Activated naive CD4-positive, alpha-beta T cell treated with anti-CD3 and anti-CD28 coated beads for 36 hours (primary cell): ENCODE results near the gene RPL22. TPM values are rescaled to one million over a fixed set of nuclear protein-coding genes. Genes with fewer than 3 reads are reported as not detected.

Experiments
- CTCF ChIA-PET: fragments of 350-600 bp; sonication (Branson Sonifier 250); formaldehyde crosslinking; loops from one replicate; lab custom pipeline; 2021; ENCODE audit warnings: antibody characterized with exemption; lab: Charles Lee
- DNase-seq: peaks from one replicate; pipeline ENCODE4 v3.0.0-alpha.2; 2020
- H3K27ac Mint-ChIP-seq: one replicate; pipeline ENCODE4 v1.8.0; 2021; ENCODE audit warnings: mild to moderate bottlenecking, mixed read lengths
- H3K27me3 Mint-ChIP-seq: one replicate; pipeline ENCODE4 v1.8.0; 2021; ENCODE audit warnings: low read depth, mixed read lengths
- H3K36me3 Mint-ChIP-seq: one replicate; pipeline ENCODE4 v1.8.0; 2021; ENCODE audit warnings: low read depth, mixed read lengths
- H3K4me1 Mint-ChIP-seq: one replicate; pipeline ENCODE4 v1.8.0; 2021; ENCODE audit warnings: low read depth, mixed read lengths
- H3K4me3 Mint-ChIP-seq: one replicate; pipeline ENCODE4 v1.8.0; 2021; ENCODE audit warnings: mild to moderate bottlenecking, moderate library complexity, mixed read lengths
- H3K9me3 Mint-ChIP-seq: one replicate; pipeline ENCODE4 v1.8.0; 2021; ENCODE audit warnings: mixed read lengths
- intact Hi-C: fragments of 100-400 bp; cut with micrococcal nuclease; formaldehyde crosslinking; loops from one replicate; pipeline ENCODE4 v1.15.1; 2023
- total RNA-seq, 2 experiments: library from RNA; stranded (reverse); gene quantifications; one replicate each; pipeline ENCODE4 v1.2.3, GENCODE V29; 2021

RPL22 gene
- total RNA-seq, 2 experiments from 2014 or later: 507 to 553 TPM

- H3K27ac Mint-ChIP-seq: no peak overlapping the region
- no peak overlapping the region for H3K4me3 Mint-ChIP-seq
- CTCF ChIA-PET: interaction anchor here (0.9 to 1.3 kb wide), 2 partner anchors 8 to 21 kb away, joined by 3 to 4 read pairs; no protein-coding TSS in a partner anchor
- no peaks in the 10 kb centered on the region for H3K36me3 Mint-ChIP-seq
- H3K4me1 Mint-ChIP-seq: peaks cover 18% of the 10 kb centered on the region
- DNase-seq: no peak
- H3K9me3 Mint-ChIP-seq: no peaks in the 10 kb centered on the region
- H3K27me3 Mint-ChIP-seq: peaks cover 39% of the 10 kb centered on the region
- intact Hi-C loops: no loop called here
Measured at GRCh38 chr1:6177681-6178380, 21.6 kb downstream of the RPL22 start.

- Mint-ChIP-seq H3K27ac (no peak overlapping the region), H3K4me1 (peaks cover 16% of the 10 kb centered on the region), H3K27me3 (peaks cover 36% of the 10 kb centered on the region), H3K36me3 (no peaks in the 10 kb centered on the region), H3K9me3 (no peaks in the 10 kb centered on the region), H3K4me3 (no peak overlapping the region)
- DNase-seq: no peak
- CTCF ChIA-PET: interaction anchor here (0.9 kb wide), 1 partner anchor 9 kb away, joined by 3 read pairs; no protein-coding TSS in a partner anchor
- intact Hi-C loops: no loop called here
Measured at GRCh38 chr1:6176779-6177178, 22.6 kb downstream of the RPL22 start.

- intact Hi-C loops: no loop called here
- H3K27me3 Mint-ChIP-seq: peaks cover 23% of the 10 kb centered on the region
- peaks cover 3% of the 10 kb centered on the region for H3K4me1 Mint-ChIP-seq
- no peak overlapping the region for H3K4me3 Mint-ChIP-seq
- H3K9me3 Mint-ChIP-seq: no peaks in the 10 kb centered on the region
- CTCF ChIA-PET: no interaction called here
- H3K27ac Mint-ChIP-seq: no peak overlapping the region
- H3K36me3 Mint-ChIP-seq: no peaks in the 10 kb centered on the region
- no peak for DNase-seq
Measured at GRCh38 chr1:6175411-6175828, 24.0 kb downstream of the RPL22 start.

- CTCF ChIA-PET: no interaction called here
- Mint-ChIP-seq H3K36me3 (no peaks in the 10 kb centered on the region), H3K4me1 (peaks cover 3% of the 10 kb centered on the region), H3K4me3 (no peak overlapping the region), H3K27ac (no peak overlapping the region), H3K27me3 (peaks cover 23% of the 10 kb centered on the region), H3K9me3 (no peaks in the 10 kb centered on the region)
- intact Hi-C loops: no loop called here
- no peak for DNase-seq
Measured at GRCh38 chr1:6174621-6175410, 24.6 kb downstream of the RPL22 start.

- CTCF ChIA-PET: no interaction called here
- no peaks in the 10 kb centered on the region for H3K4me1 Mint-ChIP-seq
- intact Hi-C loops: no loop called here
- H3K9me3 Mint-ChIP-seq: no peaks in the 10 kb centered on the region
- H3K27ac Mint-ChIP-seq: no peak overlapping the region
- H3K36me3 Mint-ChIP-seq: no peaks in the 10 kb centered on the region
- no peak overlapping the region for H3K4me3 Mint-ChIP-seq
- H3K27me3 Mint-ChIP-seq: peaks cover 15% of the 10 kb centered on the region
- no peak for DNase-seq
Measured at GRCh38 chr1:6172549-6172948, 26.8 kb downstream of the RPL22 start.

- DNase-seq: no peak
- Mint-ChIP-seq H3K27ac (no peak overlapping the region), H3K36me3 (no peaks in the 10 kb centered on the region), H3K27me3 (peaks cover 7% of the 10 kb centered on the region), H3K4me3 (no peak overlapping the region), H3K4me1 (no peaks in the 10 kb centered on the region), H3K9me3 (no peaks in the 10 kb centered on the region)
- intact Hi-C loops: no loop called here
- CTCF ChIA-PET: interaction anchor here (0.6 kb wide), 1 partner anchor 215 kb away, joined by 3 read pairs; no protein-coding TSS in a partner anchor
Measured at GRCh38 chr1:6171548-6172124, 27.8 kb downstream of the RPL22 start.

- intact Hi-C loops: no loop called here
- Mint-ChIP-seq H3K36me3 (no peaks in the 10 kb centered on the region), H3K4me1 (no peaks in the 10 kb centered on the region), H3K27ac (no peak overlapping the region), H3K4me3 (no peak overlapping the region), H3K9me3 (no peaks in the 10 kb centered on the region), H3K27me3 (peaks cover 4% of the 10 kb centered on the region)
- no peak for DNase-seq
- CTCF ChIA-PET: no interaction called here
Measured at GRCh38 chr1:6170742-6171201, 28.6 kb downstream of the RPL22 start.

GRCh38 chr1:6170116-6170741, 29.2 kb downstream of the RPL22 start:
- H3K4me1 Mint-ChIP-seq: no peaks in the 10 kb centered on the region
- peaks cover 4% of the 10 kb centered on the region for H3K27me3 Mint-ChIP-seq
- no peaks in the 10 kb centered on the region for H3K9me3 Mint-ChIP-seq
- intact Hi-C loops: no loop called here
- CTCF ChIA-PET: no interaction called here
- no peak overlapping the region for H3K4me3 Mint-ChIP-seq
- H3K27ac Mint-ChIP-seq: no peak overlapping the region
- H3K36me3 Mint-ChIP-seq: no peaks in the 10 kb centered on the region
- DNase-seq: no peak

- Mint-ChIP-seq H3K4me3 (no peak overlapping the region), H3K27me3 (peaks cover 4% of the 10 kb centered on the region), H3K36me3 (no peaks in the 10 kb centered on the region), H3K9me3 (no peaks in the 10 kb centered on the region), H3K27ac (no peak overlapping the region), H3K4me1 (no peaks in the 10 kb centered on the region)
- DNase-seq: no peak
- CTCF ChIA-PET: no interaction called here
- intact Hi-C loops: no loop called here
Measured at GRCh38 chr1:6168947-6169586, 30.3 kb downstream of the RPL22 start.

- no peak overlapping the region for H3K4me3 Mint-ChIP-seq
- CTCF ChIA-PET: interaction anchor here (0.8 kb wide), 1 partner anchor 18 kb away, joined by 3 read pairs; no protein-coding TSS in a partner anchor
- no peak for DNase-seq
- intact Hi-C loops: no loop called here
- no peaks in the 10 kb centered on the region for H3K9me3 Mint-ChIP-seq
- H3K4me1 Mint-ChIP-seq: no peaks in the 10 kb centered on the region
- H3K27me3 Mint-ChIP-seq: peaks cover 4% of the 10 kb centered on the region
- H3K36me3 Mint-ChIP-seq: no peaks in the 10 kb centered on the region
- no peak overlapping the region for H3K27ac Mint-ChIP-seq
Measured at GRCh38 chr1:6167391-6168303, 31.7 kb downstream of the RPL22 start.
